Liver (tissue), 9 donors: ENCODE measurements around the gene HJV. TPM values are rescaled to one million over a fixed set of nuclear protein-coding genes. Genes with fewer than 3 reads are reported as not detected.

Experiments
- DNase-seq: peaks from one replicate; pipeline ENCODE4 v3.0.0-alpha.2; 2017; ENCODE audit warnings: low spot score
- H3K27ac ChIP-seq, 2 donors: one replicate each; pipeline ENCODE4 v1.7.0; 2013; ENCODE audit warnings: inconsistent platforms in 2 of 2, low read length in 2 of 2, control low read depth in 1 of 2, low read depth in 1 of 2, mild to moderate bottlenecking in 1 of 2
- H3K27me3 ChIP-seq, 4 donors: one replicate each; pipeline versions ENCODE4 v1.6.1 to v1.7.0; 2013; ENCODE audit warnings: low read length in 3 of 4, inconsistent platforms in 1 of 4, mild to moderate bottlenecking in 1 of 4, moderate library complexity in 1 of 4; ENCODE audit not compliant: control insufficient read depth in 4 of 4, insufficient read depth in 4 of 4
- H3K36me3 ChIP-seq, 4 donors: one replicate each; pipeline versions ENCODE4 v1.6.1 to v1.7.0; 2013; ENCODE audit warnings: low read length in 3 of 4, mild to moderate bottlenecking in 3 of 4, low read depth in 1 of 4, moderate library complexity in 1 of 4; ENCODE audit not compliant: control insufficient read depth in 4 of 4, insufficient read depth in 3 of 4
- H3K4me1 ChIP-seq, 4 donors: one replicate each; pipeline versions ENCODE4 v1.6.1 to v1.7.0; 2013; ENCODE audit warnings: low read length in 3 of 4, mild to moderate bottlenecking in 3 of 4, moderate library complexity in 1 of 4; ENCODE audit not compliant: control insufficient read depth in 4 of 4, insufficient read depth in 4 of 4
- H3K4me3 ChIP-seq, 3 donors: one replicate each; pipeline versions ENCODE4 v1.6.1 to v1.7.0; 2013; ENCODE audit warnings: low read length in 3 of 3, control low read depth in 1 of 3, low read depth in 1 of 3, mild to moderate bottlenecking in 1 of 3
- H3K9ac ChIP-seq, 2 donors: one replicate each; pipeline ENCODE4 v1.7.0; 2013; ENCODE audit warnings: low read length in 2 of 2, mild to moderate bottlenecking in 2 of 2, moderate library complexity in 2 of 2, control low read depth in 1 of 2, low read depth in 1 of 2
- H3K9me3 ChIP-seq, 4 donors: one replicate each; pipeline versions ENCODE4 v1.6.1 to v1.7.0; 2013; ENCODE audit warnings: low read length in 3 of 4; ENCODE audit not compliant: control insufficient read depth in 4 of 4
- EGR1 ChIP-seq, 2 donors: IDR thresholded peaks; 2 replicates each; pipeline ENCODE4 v1.6.1; 2016 to 2018; ENCODE audit warnings: antibody characterized with exemption in 2 of 2, low read depth in 2 of 2
- FOXA2 ChIP-seq: IDR thresholded peaks from 2 replicates; pipeline ENCODE4 v1.6.1; 2016; ENCODE audit warnings: antibody characterized with exemption
- GABPA ChIP-seq, 2 donors: IDR thresholded peaks in 1 of 2; conservative IDR thresholded peaks in 1 of 2; 2 replicates each; pipeline ENCODE4 v1.6.1; 2016; ENCODE audit warnings: antibody characterized with exemption in 2 of 2, mild to moderate bottlenecking in 1 of 2, moderate library complexity in 1 of 2
- HNF4A ChIP-seq, 2 donors: conservative IDR thresholded peaks; 2 replicates each; pipeline ENCODE4 v1.6.1; 2016; ENCODE audit warnings: antibody characterized with exemption in 2 of 2, mild to moderate bottlenecking in 2 of 2
- HNF4G ChIP-seq: IDR thresholded peaks from 2 replicates; pipeline ENCODE4 v1.6.1; 2016; ENCODE audit warnings: antibody characterized with exemption
- NR2F2 ChIP-seq: IDR thresholded peaks from 2 replicates; pipeline ENCODE4 v1.6.1; 2016; ENCODE audit warnings: antibody characterized with exemption
- RAD21 ChIP-seq, 2 donors: IDR thresholded peaks; 2 replicates each; pipeline ENCODE4 v1.6.1; 2016; ENCODE audit warnings: antibody characterized with exemption in 2 of 2, mild to moderate bottlenecking in 2 of 2
- RXRA ChIP-seq, 2 donors: IDR thresholded peaks; 2 replicates each; pipeline ENCODE4 v1.6.1; 2017 to 2018; ENCODE audit warnings: antibody characterized with exemption in 2 of 2, mild to moderate bottlenecking in 1 of 2
- TAF1 ChIP-seq: conservative IDR thresholded peaks from 2 replicates; pipeline ENCODE4 v1.6.1; 2016; ENCODE audit warnings: antibody characterized with exemption, mild to moderate bottlenecking
- YY1 ChIP-seq: IDR thresholded peaks from 2 replicates; pipeline ENCODE4 v1.6.1; 2016; ENCODE audit warnings: antibody characterized with exemption, mild to moderate bottlenecking
- WGBS: extraction: QIAGEN DNeasy Blood & Tissue Kit; methylation state at CpG from one replicate; pipeline ENCODE4 v1.1.7; 2013; 5-methylcytosine and 5-hydroxymethylcytosine counted together
- polyA plus RNA-seq, 2 donors: library from polyadenylated mRNA; stranded (reverse) in 1 of 2; unstranded in 1 of 2; fragments of 200-250 nt in 1 of 2; fragments of >200 nt in 1 of 2; fragmentation: Nextera tagmentation in 1 of 2; extraction: Ambion mirVana in 1 of 2; gene quantifications; one replicate each; pipeline versions ENCODE4 v1.2.1 to v1.2.3, GENCODE V29; 2013 to 2015
- total RNA-seq, 2 donors: library from RNA; depleted of rRNA; stranded (reverse); fragments of >200 nt; gene quantifications; one replicate each; pipeline ENCODE4 v1.2.3, GENCODE V29; 2014
- TF ChIP-seq, protein P1 (sequence below): IDR thresholded peaks from 2 replicates; pipeline ENCODE4 v1.6.1; 2016; ENCODE audit warnings: antibody characterized with exemption
- TF ChIP-seq, protein P2 (sequence below): fragments of 150-350 bp; IDR thresholded peaks from 2 replicates; pipeline ENCODE4 v1.5.1; 2017; ENCODE audit warnings: improper control_type of control experiment, low read depth, low read length; ENCODE audit not compliant: missing input control
- TF ChIP-seq, protein P3 (sequence below): IDR thresholded peaks from 2 replicates; pipeline ENCODE4 v1.6.1; 2016; ENCODE audit warnings: antibody characterized with exemption, mild to moderate bottlenecking
- donor health status: healthy.
- donor health status: healthy.
- donor health status: healthy.
- donor health status: healthy.
- donor health status: healthy.

Gene HJV
- total and polyA plus RNA-seq, 4 donors: 68.0 to 138 (median 97.6) TPM

DNA sequence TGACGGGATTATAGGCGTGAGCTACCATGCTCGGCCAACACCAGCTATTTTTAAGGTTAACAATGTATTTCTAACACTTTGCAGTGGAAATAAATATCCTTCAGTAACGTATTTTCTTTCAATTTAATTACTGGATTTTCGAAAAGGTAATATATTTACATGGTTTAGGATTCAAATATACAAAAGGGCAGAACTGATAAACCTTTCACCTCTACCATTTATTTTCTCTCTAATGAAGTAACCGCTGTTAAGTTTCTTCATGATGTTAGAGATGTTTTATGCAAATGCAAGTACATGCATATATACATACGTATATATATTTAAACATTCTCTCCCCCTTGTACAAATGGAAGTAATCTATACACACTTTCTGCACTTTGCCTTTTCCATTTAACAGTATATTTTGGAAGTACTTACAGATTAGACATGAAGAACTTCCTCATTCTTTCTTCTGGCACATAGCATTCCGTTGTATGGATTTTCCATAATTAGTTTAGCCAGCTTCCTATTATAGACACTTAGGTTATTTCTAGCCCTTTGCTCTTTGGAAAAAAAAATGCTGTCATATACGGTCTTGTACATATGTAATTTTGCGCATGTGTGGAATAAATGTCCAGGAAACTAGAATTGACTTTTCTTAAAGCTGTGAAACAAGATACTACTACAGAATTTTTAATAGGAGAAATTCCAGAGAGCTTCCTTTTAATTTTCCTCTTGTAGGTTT, 14.9 kb upstream of the HJV start:
- TF ChIP-seq, protein P1, sequence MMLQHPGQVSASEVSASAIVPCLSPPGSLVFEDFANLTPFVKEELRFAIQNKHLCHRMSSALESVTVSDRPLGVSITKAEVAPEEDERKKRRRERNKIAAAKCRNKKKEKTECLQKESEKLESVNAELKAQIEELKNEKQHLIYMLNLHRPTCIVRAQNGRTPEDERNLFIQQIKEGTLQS: no peak
- TF ChIP-seq YY1 (no peak), EGR1 (IDR thresholded peaks at IDR 0.05; ENCODE audit: low read depth in 2 of 2) (no peak), NR2F2 (no peak), RXRA (IDR thresholded peaks at IDR 0.05) (no peak), FOXA2 (no peak), HNF4A (conservative IDR thresholded peaks at IDR 0.05) (no peak), RAD21 (IDR thresholded peaks at IDR 0.05) (no peak), GABPA (IDR thresholded peaks at IDR 0.05 in 1 of 2, conservative IDR thresholded peaks at IDR 0.05 in 1 of 2) (no peak), HNF4G (no peak), TAF1 (no peak)
- TF ChIP-seq, protein P2, sequence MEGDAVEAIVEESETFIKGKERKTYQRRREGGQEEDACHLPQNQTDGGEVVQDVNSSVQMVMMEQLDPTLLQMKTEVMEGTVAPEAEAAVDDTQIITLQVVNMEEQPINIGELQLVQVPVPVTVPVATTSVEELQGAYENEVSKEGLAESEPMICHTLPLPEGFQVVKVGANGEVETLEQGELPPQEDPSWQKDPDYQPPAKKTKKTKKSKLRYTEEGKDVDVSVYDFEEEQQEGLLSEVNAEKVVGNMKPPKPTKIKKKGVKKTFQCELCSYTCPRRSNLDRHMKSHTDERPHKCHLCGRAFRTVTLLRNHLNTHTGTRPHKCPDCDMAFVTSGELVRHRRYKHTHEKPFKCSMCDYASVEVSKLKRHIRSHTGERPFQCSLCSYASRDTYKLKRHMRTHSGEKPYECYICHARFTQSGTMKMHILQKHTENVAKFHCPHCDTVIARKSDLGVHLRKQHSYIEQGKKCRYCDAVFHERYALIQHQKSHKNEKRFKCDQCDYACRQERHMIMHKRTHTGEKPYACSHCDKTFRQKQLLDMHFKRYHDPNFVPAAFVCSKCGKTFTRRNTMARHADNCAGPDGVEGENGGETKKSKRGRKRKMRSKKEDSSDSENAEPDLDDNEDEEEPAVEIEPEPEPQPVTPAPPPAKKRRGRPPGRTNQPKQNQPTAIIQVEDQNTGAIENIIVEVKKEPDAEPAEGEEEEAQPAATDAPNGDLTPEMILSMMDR: no peak
- TF ChIP-seq, protein P3, sequence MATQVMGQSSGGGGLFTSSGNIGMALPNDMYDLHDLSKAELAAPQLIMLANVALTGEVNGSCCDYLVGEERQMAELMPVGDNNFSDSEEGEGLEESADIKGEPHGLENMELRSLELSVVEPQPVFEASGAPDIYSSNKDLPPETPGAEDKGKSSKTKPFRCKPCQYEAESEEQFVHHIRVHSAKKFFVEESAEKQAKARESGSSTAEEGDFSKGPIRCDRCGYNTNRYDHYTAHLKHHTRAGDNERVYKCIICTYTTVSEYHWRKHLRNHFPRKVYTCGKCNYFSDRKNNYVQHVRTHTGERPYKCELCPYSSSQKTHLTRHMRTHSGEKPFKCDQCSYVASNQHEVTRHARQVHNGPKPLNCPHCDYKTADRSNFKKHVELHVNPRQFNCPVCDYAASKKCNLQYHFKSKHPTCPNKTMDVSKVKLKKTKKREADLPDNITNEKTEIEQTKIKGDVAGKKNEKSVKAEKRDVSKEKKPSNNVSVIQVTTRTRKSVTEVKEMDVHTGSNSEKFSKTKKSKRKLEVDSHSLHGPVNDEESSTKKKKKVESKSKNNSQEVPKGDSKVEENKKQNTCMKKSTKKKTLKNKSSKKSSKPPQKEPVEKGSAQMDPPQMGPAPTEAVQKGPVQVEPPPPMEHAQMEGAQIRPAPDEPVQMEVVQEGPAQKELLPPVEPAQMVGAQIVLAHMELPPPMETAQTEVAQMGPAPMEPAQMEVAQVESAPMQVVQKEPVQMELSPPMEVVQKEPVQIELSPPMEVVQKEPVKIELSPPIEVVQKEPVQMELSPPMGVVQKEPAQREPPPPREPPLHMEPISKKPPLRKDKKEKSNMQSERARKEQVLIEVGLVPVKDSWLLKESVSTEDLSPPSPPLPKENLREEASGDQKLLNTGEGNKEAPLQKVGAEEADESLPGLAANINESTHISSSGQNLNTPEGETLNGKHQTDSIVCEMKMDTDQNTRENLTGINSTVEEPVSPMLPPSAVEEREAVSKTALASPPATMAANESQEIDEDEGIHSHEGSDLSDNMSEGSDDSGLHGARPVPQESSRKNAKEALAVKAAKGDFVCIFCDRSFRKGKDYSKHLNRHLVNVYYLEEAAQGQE: no peak
- Histone ChIP-seq H3K27ac (peak overlapping the region in 1 of 2 donors; percentile 81), H3K4me1 (peaks cover 3 to 26% (median 13%) of the 10 kb centered on the region in 4 donors), H3K36me3 (no peaks in the 10 kb centered on the region), H3K9me3 (no peaks in the 10 kb centered on the region), H3K9ac (peak overlapping the region in 1 of 2 donors; percentile 90), H3K4me3 (no peak overlapping the region), H3K27me3 (no peaks in the 10 kb centered on the region)
- no peak for DNase-seq
- 57% methylated on average over 10 of the region's 10 CpGs for WGBS

DNA sequence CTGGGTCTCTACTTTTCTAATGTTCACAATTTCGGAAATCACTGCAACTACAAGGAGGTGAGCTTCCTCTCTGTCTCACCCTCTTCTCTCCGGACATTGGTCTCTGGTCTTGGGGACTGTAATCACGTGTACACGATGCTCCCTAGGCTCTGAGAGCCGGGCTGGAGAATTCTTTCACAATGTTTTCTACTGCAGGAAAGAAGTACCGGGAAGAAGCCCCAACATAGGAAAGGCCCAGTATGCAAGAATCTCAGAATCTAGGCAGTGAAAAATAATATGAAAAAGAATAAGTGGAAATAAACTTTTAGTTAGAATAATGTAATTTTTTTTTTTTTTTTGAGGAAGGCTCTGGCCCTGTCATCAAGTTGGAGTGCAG, 13.5 kb upstream of the HJV start:
- Histone ChIP-seq H3K9ac (no peak overlapping the region), H3K9me3 (no peaks in the 10 kb centered on the region), H3K27me3 (no peaks in the 10 kb centered on the region), H3K27ac (no peak overlapping the region), H3K36me3 (no peaks in the 10 kb centered on the region), H3K4me3 (no peak overlapping the region), H3K4me1 (peaks cover 0 to 23% (median 8%) of the 10 kb centered on the region in 4 donors)
- WGBS: 30% methylated on average over 6 of the region's 6 CpGs
- TF ChIP-seq HNF4A (conservative IDR thresholded peaks at IDR 0.05): peak in 1 of 2 donors; percentile 28
- TF ChIP-seq RXRA (IDR thresholded peaks at IDR 0.05): no peak
- DNase-seq: no peak
